Astrocyte (in vitro differentiated cells and primary cell): Measurements from ENCODE around the gene ZNF846. TPM values are rescaled to one million over a fixed set of nuclear protein-coding genes. Genes with fewer than 3 reads are reported as not detected.
A peak's percentile ranks its signal among the peaks of the same experiment; 100 is the strongest.
"Not testable (repeated sequence)": the region's sequence is repeated elsewhere in the genome, so short reads cannot be mapped to it uniquely, and the experiment has no call there.

Source experiments
- DNase-seq: peaks from one replicate; pipeline ENCODE4 v3.0.0-alpha.2; 2010; ENCODE audit warnings: low read depth
- FAIRE-seq: peaks from 2 replicates; lab custom pipeline; 2011; peaks lifted over from hg19 to GRCh38; lab: Jason Lieb, UNC
- H2AFZ ChIP-seq: 2 replicates; pipeline ENCODE4 v1.6.0; 2012; ENCODE audit warnings: low read depth, low read length, inconsistent platforms
- H3K27ac ChIP-seq: 2 replicates; pipeline ENCODE4 v1.5.1; 2011; ENCODE audit warnings: low read depth, low read length, inconsistent platforms
- H3K27me3 ChIP-seq: 2 replicates; pipeline ENCODE4 v1.6.0; 2011; ENCODE audit warnings: low read length, inconsistent platforms; ENCODE audit not compliant: insufficient read depth
- H3K36me3 ChIP-seq: 2 replicates; pipeline ENCODE4 v1.5.1; 2011; ENCODE audit warnings: low read length, inconsistent platforms; ENCODE audit not compliant: insufficient read depth
- H3K4me1 ChIP-seq: 2 replicates; pipeline ENCODE4 v1.5.1; 2011; ENCODE audit warnings: low read length, inconsistent platforms; ENCODE audit not compliant: insufficient read depth
- H3K4me2 ChIP-seq: 2 replicates; pipeline ENCODE4 v1.6.0; 2012; ENCODE audit warnings: low read length, inconsistent platforms
- H3K4me3 ChIP-seq: 2 replicates; pipeline ENCODE4 v1.5.1; 2011; ENCODE audit warnings: low read depth, mild to moderate bottlenecking, low read length, inconsistent platforms; ENCODE audit not compliant: insufficient read depth
- H3K79me2 ChIP-seq: 2 replicates; pipeline ENCODE4 v1.6.0; 2012; ENCODE audit warnings: mild to moderate bottlenecking, low read length, inconsistent platforms; ENCODE audit not compliant: insufficient read depth
- H3K9ac ChIP-seq: 2 replicates; pipeline ENCODE4 v1.6.0; 2012; ENCODE audit warnings: mild to moderate bottlenecking, low read length, inconsistent platforms
- H3K9me3 ChIP-seq: 2 replicates; pipeline ENCODE4 v1.5.1; 2012; ENCODE audit warnings: low read depth, mild to moderate bottlenecking, low read length, inconsistent platforms; ENCODE audit not compliant: insufficient read depth
- H4K20me1 ChIP-seq: 2 replicates; pipeline ENCODE4 v1.6.0; 2012; ENCODE audit warnings: low read length, inconsistent platforms; ENCODE audit not compliant: insufficient read depth
- H3K27ac Mint-ChIP-seq: one replicate; pipeline ENCODE4 v1.8.0; 2021; ENCODE audit warnings: mild to moderate bottlenecking, mixed read lengths; ENCODE audit not compliant: unreplicated experiment
- H3K27me3 Mint-ChIP-seq: one replicate; pipeline ENCODE4 v1.8.0; 2021; ENCODE audit warnings: low read depth, mixed read lengths; ENCODE audit not compliant: unreplicated experiment
- H3K36me3 Mint-ChIP-seq: one replicate; pipeline ENCODE4 v1.8.0; 2021; ENCODE audit warnings: low read depth, mixed read lengths; ENCODE audit not compliant: unreplicated experiment
- H3K4me1 Mint-ChIP-seq: one replicate; pipeline ENCODE4 v1.8.0; 2021; ENCODE audit warnings: low read depth, mixed read lengths; ENCODE audit not compliant: unreplicated experiment
- H3K4me3 Mint-ChIP-seq: one replicate; pipeline ENCODE4 v1.8.0; 2021; ENCODE audit warnings: mild to moderate bottlenecking, moderate library complexity, mixed read lengths; ENCODE audit not compliant: unreplicated experiment
- H3K9me3 Mint-ChIP-seq: one replicate; pipeline ENCODE4 v1.8.0; 2021; ENCODE audit warnings: mild to moderate bottlenecking, mixed read lengths; ENCODE audit not compliant: unreplicated experiment
- EZH2 ChIP-seq: IDR thresholded peaks from 2 replicates; pipeline ENCODE4 v1.6.1; 2012; ENCODE audit warnings: mild to moderate bottlenecking, low read length, inconsistent platforms; ENCODE audit not compliant: insufficient read depth
- total RNA-seq: library from RNA; stranded (reverse); gene quantifications from 2 replicates; pipeline ENCODE4 v1.2.1, GENCODE V29; 2021
- TF ChIP-seq, protein P1 (sequence below): IDR thresholded peaks from 2 replicates; pipeline ENCODE4 v1.5.1; 2011; ENCODE audit warnings: low read depth, mild to moderate bottlenecking, inconsistent platforms, low read length, moderate library complexity; ENCODE audit not compliant: insufficient read depth

Gene ZNF846
- total RNA-seq, 1 donor from 2014 or later, result 13.7 TPM

GRCh38 chr19:9789066-9789465 is 20.5 kb upstream of the ZNF846 start:
- Histone ChIP-seq H3K36me3 (no peaks in the 10 kb centered on the region), H3K9ac (no peak overlapping the region), H3K27me3 (no peaks in the 10 kb centered on the region), H3K27ac (no peak overlapping the region), H3K4me3 (no peak overlapping the region), H3K79me2 (no peaks in the 10 kb centered on the region), H3K9me3 (peaks cover 6% of the 10 kb centered on the region), H3K4me1 (no peaks in the 10 kb centered on the region), H2AFZ (no peak overlapping the region), H3K4me2 (no peak overlapping the region), H4K20me1 (no peaks in the 10 kb centered on the region)
- peaks cover 4% of the 10 kb centered on the region for H3K36me3 Mint-ChIP-seq
- H3K27ac Mint-ChIP-seq, result no peak overlapping the region
- TF ChIP-seq EZH2, result no peak
- TF ChIP-seq, protein P1, sequence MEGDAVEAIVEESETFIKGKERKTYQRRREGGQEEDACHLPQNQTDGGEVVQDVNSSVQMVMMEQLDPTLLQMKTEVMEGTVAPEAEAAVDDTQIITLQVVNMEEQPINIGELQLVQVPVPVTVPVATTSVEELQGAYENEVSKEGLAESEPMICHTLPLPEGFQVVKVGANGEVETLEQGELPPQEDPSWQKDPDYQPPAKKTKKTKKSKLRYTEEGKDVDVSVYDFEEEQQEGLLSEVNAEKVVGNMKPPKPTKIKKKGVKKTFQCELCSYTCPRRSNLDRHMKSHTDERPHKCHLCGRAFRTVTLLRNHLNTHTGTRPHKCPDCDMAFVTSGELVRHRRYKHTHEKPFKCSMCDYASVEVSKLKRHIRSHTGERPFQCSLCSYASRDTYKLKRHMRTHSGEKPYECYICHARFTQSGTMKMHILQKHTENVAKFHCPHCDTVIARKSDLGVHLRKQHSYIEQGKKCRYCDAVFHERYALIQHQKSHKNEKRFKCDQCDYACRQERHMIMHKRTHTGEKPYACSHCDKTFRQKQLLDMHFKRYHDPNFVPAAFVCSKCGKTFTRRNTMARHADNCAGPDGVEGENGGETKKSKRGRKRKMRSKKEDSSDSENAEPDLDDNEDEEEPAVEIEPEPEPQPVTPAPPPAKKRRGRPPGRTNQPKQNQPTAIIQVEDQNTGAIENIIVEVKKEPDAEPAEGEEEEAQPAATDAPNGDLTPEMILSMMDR, result no peak
- FAIRE-seq (no peak), DNase-seq (no peak)
- no peak overlapping the region for H3K4me3 Mint-ChIP-seq
- H3K9me3 Mint-ChIP-seq, result peaks cover 3% of the 10 kb centered on the region
- peaks cover 22% of the 10 kb centered on the region for H3K4me1 Mint-ChIP-seq
- no peaks in the 10 kb centered on the region for H3K27me3 Mint-ChIP-seq

DNA sequence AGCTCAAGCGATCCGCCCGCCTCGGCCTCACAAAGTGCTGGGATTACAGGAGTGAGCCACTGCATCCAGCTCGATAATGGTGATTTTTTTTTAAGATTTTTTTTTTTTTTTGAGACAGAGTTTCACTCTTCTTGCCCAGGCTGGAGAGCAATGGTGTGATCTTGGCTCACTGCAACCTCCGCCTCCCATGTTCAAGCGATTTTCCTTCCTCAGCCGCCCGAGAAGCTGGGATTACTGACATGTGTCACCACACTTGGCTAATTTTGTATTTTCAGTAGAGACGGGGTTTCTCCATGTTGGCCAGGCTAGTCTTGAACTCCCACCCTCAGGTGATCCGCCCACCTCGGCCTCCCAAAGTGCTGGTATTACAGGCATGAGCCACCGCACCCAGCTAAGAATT is 20.1 kb upstream of the ZNF846 start:
- H2AFZ ChIP-seq, H3K36me3 Mint-ChIP-seq, H3K4me2 ChIP-seq, H3K4me3 Mint-ChIP-seq, H4K20me1 ChIP-seq, DNase-seq, H3K27me3 ChIP-seq, FAIRE-seq, H3K9me3 Mint-ChIP-seq, H3K4me1 ChIP-seq, H3K9me3 ChIP-seq, H3K27ac ChIP-seq, H3K27ac Mint-ChIP-seq, H3K36me3 ChIP-seq, H3K9ac ChIP-seq, H3K27me3 Mint-ChIP-seq, H3K4me3 ChIP-seq, H3K79me2 ChIP-seq: not testable (repeated sequence)
- H3K4me1 Mint-ChIP-seq, result peaks cover 25% of the 10 kb centered on the region

DNA sequence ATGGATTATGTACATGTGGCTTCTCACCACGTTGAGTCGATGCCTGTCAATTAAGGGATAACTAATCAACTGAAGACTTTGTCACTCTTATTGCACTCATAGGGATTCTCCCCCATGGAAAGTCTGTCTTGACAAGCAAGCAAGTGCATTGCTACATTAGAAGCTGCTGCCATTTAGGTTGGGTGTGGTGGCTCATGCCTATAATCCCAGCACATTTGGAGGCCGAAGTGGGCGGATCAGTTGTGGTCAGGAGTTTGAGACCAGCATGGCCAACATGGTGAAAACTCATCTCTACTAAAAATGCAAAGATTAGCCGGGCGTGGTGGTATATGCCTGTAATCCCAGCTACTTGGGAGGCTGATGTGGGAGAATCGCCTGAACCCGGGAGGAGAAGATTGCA is 18.3 kb upstream of the ZNF846 start:
- H3K4me3 ChIP-seq, result no peak overlapping the region
- DNase-seq (no peak), FAIRE-seq (no peak)
- H3K36me3 Mint-ChIP-seq, result peaks cover 9% of the 10 kb centered on the region
- no peaks in the 10 kb centered on the region for H3K4me1 ChIP-seq
- H3K36me3 ChIP-seq, result no peaks in the 10 kb centered on the region
- no peaks in the 10 kb centered on the region for H3K27me3 ChIP-seq
- no peak overlapping the region for H3K9ac ChIP-seq
- TF ChIP-seq, protein P1, result no peak
- no peak for TF ChIP-seq EZH2
- H3K27ac Mint-ChIP-seq, result peak overlapping the region; percentile 18
- H4K20me1 ChIP-seq, result no peaks in the 10 kb centered on the region
- no peak overlapping the region for H2AFZ ChIP-seq
- no peak overlapping the region for H3K4me2 ChIP-seq
- peak overlapping the region; percentile 64 for H3K4me3 Mint-ChIP-seq
- H3K79me2 ChIP-seq, result no peaks in the 10 kb centered on the region
- H3K27me3 Mint-ChIP-seq, result no peaks in the 10 kb centered on the region
- peaks cover 6% of the 10 kb centered on the region for H3K9me3 ChIP-seq
- no peak overlapping the region for H3K27ac ChIP-seq
- H3K9me3 Mint-ChIP-seq, result peaks cover 3% of the 10 kb centered on the region
- peaks cover 26% of the 10 kb centered on the region for H3K4me1 Mint-ChIP-seq
